Liver (tissue), 3 donors: ENCODE measurements around the gene CD300E.

Experiments
- EGR1 ChIP-seq, 2 donors: IDR thresholded peaks; 2 replicates each; pipeline ENCODE4 v1.6.1; 2016 to 2018; ENCODE audit warnings: antibody characterized with exemption in 2 of 2, low read depth in 2 of 2
- GABPA ChIP-seq, 2 donors: IDR thresholded peaks in 1 of 2; conservative IDR thresholded peaks in 1 of 2; 2 replicates each; pipeline ENCODE4 v1.6.1; 2016; ENCODE audit warnings: antibody characterized with exemption in 2 of 2, mild to moderate bottlenecking in 1 of 2, moderate library complexity in 1 of 2
- HNF4A ChIP-seq, 2 donors: conservative IDR thresholded peaks; 2 replicates each; pipeline ENCODE4 v1.6.1; 2016; ENCODE audit warnings: antibody characterized with exemption in 2 of 2, mild to moderate bottlenecking in 2 of 2
- HNF4G ChIP-seq: IDR thresholded peaks from 2 replicates; pipeline ENCODE4 v1.6.1; 2016; ENCODE audit warnings: antibody characterized with exemption
- JUND ChIP-seq, 2 donors: IDR thresholded peaks; 2 replicates each; pipeline ENCODE4 v1.6.1; 2016; ENCODE audit warnings: antibody characterized with exemption in 2 of 2
- NR2F2 ChIP-seq: IDR thresholded peaks from 2 replicates; pipeline ENCODE4 v1.6.1; 2016; ENCODE audit warnings: antibody characterized with exemption
- RAD21 ChIP-seq, 2 donors: IDR thresholded peaks; 2 replicates each; pipeline ENCODE4 v1.6.1; 2016; ENCODE audit warnings: antibody characterized with exemption in 2 of 2, mild to moderate bottlenecking in 2 of 2
- SP1 ChIP-seq: IDR thresholded peaks from 2 replicates; pipeline ENCODE4 v1.6.1; 2018; ENCODE audit warnings: antibody characterized with exemption, mild to moderate bottlenecking
- TAF1 ChIP-seq: conservative IDR thresholded peaks from 2 replicates; pipeline ENCODE4 v1.6.1; 2016; ENCODE audit warnings: antibody characterized with exemption, mild to moderate bottlenecking
- YY1 ChIP-seq: IDR thresholded peaks from 2 replicates; pipeline ENCODE4 v1.6.1; 2016; ENCODE audit warnings: antibody characterized with exemption, mild to moderate bottlenecking
- TF ChIP-seq, protein P1 (sequence below): fragments of 150-350 bp; IDR thresholded peaks from 2 replicates; pipeline ENCODE4 v1.5.1; 2017; ENCODE audit warnings: improper control_type of control experiment, low read depth, low read length; ENCODE audit not compliant: missing input control
- TF ChIP-seq, protein P2 (sequence below): IDR thresholded peaks from 2 replicates; pipeline ENCODE4 v1.6.1; 2016; ENCODE audit warnings: antibody characterized with exemption, mild to moderate bottlenecking
- TF ChIP-seq, protein P3 (sequence below): IDR thresholded peaks from 2 replicates; pipeline ENCODE4 v1.6.1; 2016; ENCODE audit warnings: antibody characterized with exemption
- TF ChIP-seq, protein P4 (sequence below): IDR thresholded peaks from 2 replicates; pipeline ENCODE4 v1.6.1; 2016; ENCODE audit warnings: antibody characterized with exemption
- donor health status: healthy.
- donor health status: healthy.

DNA sequence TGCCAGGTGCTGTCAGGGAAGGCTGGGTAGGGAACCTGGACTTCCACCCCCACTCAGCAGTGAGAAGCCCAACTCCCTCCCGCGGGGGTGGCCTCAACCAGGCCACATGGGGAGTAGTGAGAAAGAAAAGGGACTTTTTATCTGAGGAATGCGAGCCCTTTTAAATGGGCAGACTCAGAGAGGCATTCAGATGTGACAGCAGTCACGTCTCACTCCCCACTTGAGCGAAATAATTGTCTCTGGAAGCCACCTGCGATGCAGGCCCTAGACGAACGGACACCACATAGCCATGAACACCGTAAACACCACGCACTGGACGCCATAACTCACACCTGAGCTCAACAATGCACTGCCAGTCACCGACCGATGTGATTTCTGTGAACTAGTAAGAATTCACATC lies 11.9 kb upstream of the CD300E start:
- TF ChIP-seq HNF4A (conservative IDR thresholded peaks at IDR 0.05) (no peak), YY1 (no peak), RAD21 (IDR thresholded peaks at IDR 0.05) (no peak), TAF1 (no peak), EGR1 (IDR thresholded peaks at IDR 0.05; ENCODE audit: low read depth in 2 of 2) (no peak), GABPA (IDR thresholded peaks at IDR 0.05 in 1 of 2, conservative IDR thresholded peaks at IDR 0.05 in 1 of 2) (no peak), NR2F2 (no peak), JUND (IDR thresholded peaks at IDR 0.05) (no peak), SP1 (no peak), HNF4G (no peak)
- TF ChIP-seq, protein P1, sequence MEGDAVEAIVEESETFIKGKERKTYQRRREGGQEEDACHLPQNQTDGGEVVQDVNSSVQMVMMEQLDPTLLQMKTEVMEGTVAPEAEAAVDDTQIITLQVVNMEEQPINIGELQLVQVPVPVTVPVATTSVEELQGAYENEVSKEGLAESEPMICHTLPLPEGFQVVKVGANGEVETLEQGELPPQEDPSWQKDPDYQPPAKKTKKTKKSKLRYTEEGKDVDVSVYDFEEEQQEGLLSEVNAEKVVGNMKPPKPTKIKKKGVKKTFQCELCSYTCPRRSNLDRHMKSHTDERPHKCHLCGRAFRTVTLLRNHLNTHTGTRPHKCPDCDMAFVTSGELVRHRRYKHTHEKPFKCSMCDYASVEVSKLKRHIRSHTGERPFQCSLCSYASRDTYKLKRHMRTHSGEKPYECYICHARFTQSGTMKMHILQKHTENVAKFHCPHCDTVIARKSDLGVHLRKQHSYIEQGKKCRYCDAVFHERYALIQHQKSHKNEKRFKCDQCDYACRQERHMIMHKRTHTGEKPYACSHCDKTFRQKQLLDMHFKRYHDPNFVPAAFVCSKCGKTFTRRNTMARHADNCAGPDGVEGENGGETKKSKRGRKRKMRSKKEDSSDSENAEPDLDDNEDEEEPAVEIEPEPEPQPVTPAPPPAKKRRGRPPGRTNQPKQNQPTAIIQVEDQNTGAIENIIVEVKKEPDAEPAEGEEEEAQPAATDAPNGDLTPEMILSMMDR: no peak
- TF ChIP-seq, protein P2, sequence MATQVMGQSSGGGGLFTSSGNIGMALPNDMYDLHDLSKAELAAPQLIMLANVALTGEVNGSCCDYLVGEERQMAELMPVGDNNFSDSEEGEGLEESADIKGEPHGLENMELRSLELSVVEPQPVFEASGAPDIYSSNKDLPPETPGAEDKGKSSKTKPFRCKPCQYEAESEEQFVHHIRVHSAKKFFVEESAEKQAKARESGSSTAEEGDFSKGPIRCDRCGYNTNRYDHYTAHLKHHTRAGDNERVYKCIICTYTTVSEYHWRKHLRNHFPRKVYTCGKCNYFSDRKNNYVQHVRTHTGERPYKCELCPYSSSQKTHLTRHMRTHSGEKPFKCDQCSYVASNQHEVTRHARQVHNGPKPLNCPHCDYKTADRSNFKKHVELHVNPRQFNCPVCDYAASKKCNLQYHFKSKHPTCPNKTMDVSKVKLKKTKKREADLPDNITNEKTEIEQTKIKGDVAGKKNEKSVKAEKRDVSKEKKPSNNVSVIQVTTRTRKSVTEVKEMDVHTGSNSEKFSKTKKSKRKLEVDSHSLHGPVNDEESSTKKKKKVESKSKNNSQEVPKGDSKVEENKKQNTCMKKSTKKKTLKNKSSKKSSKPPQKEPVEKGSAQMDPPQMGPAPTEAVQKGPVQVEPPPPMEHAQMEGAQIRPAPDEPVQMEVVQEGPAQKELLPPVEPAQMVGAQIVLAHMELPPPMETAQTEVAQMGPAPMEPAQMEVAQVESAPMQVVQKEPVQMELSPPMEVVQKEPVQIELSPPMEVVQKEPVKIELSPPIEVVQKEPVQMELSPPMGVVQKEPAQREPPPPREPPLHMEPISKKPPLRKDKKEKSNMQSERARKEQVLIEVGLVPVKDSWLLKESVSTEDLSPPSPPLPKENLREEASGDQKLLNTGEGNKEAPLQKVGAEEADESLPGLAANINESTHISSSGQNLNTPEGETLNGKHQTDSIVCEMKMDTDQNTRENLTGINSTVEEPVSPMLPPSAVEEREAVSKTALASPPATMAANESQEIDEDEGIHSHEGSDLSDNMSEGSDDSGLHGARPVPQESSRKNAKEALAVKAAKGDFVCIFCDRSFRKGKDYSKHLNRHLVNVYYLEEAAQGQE: no peak
- TF ChIP-seq, protein P3, sequence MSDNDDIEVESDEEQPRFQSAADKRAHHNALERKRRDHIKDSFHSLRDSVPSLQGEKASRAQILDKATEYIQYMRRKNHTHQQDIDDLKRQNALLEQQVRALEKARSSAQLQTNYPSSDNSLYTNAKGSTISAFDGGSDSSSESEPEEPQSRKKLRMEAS: no peak
- TF ChIP-seq, protein P4, sequence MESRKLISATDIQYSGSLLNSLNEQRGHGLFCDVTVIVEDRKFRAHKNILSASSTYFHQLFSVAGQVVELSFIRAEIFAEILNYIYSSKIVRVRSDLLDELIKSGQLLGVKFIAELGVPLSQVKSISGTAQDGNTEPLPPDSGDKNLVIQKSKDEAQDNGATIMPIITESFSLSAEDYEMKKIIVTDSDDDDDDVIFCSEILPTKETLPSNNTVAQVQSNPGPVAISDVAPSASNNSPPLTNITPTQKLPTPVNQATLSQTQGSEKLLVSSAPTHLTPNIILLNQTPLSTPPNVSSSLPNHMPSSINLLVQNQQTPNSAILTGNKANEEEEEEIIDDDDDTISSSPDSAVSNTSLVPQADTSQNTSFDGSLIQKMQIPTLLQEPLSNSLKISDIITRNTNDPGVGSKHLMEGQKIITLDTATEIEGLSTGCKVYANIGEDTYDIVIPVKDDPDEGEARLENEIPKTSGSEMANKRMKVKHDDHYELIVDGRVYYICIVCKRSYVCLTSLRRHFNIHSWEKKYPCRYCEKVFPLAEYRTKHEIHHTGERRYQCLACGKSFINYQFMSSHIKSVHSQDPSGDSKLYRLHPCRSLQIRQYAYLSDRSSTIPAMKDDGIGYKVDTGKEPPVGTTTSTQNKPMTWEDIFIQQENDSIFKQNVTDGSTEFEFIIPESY: no peak
